ENCODE measurements around the gene CDKAL1. TPM values are rescaled to one million over a fixed set of nuclear protein-coding genes. Genes with fewer than 3 reads are reported as not detected.

CDKAL1 gene

GRCh38 chr6:21281366-21281765, 747.1 kb downstream of the CDKAL1 start:
- H3K9ac ChIP-seq (ENCODE audit: low read depth, low read length, poor library complexity), result no peak overlapping the region
- no peak for DNase-seq (ENCODE audit: low spot score)
- no peak overlapping the region for H2BK12ac ChIP-seq (ENCODE audit: low read length)
- no peak overlapping the region for H4K91ac ChIP-seq (ENCODE audit: low read depth, low read length, poor library complexity)
- peaks cover 7 to 10% of the 10 kb centered on the region in 2 donors for H3K4me1 ChIP-seq (ENCODE audit: control insufficient read depth in 2 of 2, insufficient read depth in 1 of 2, low read depth in 1 of 2, low read length in 2 of 2)
- no peak overlapping the region for H3K4me2 ChIP-seq (ENCODE audit: insufficient read depth, low read length, poor library complexity, severe bottlenecking)
- H2AFZ ChIP-seq (ENCODE audit: low read length), result no peak overlapping the region
- no peak overlapping the region for H2BK15ac ChIP-seq (ENCODE audit: low read length)
- peaks cover 1 to 5% of the 10 kb centered on the region in 2 donors for H3K9me3 ChIP-seq (replicated peaks in 1 of 2; ENCODE audit: control insufficient read depth in 2 of 2, insufficient read depth in 1 of 2, low read depth in 1 of 2, low read length in 2 of 2)
- H3K14ac ChIP-seq (ENCODE audit: low read length), result no peak overlapping the region
- H3K79me1 ChIP-seq (ENCODE audit: low read depth, low read length), result no peaks in the 10 kb centered on the region
- no peaks in the 10 kb centered on the region for H3K36me3 ChIP-seq (replicated peaks in 1 of 2; ENCODE audit: control insufficient read depth in 2 of 2, insufficient read depth in 2 of 2, low read length in 2 of 2)
- H3K27ac ChIP-seq (replicated peaks; ENCODE audit: low read length), result no peak overlapping the region
- H3K18ac ChIP-seq (ENCODE audit: low read length), result no peak overlapping the region
- WGBS, 2 donors (ENCODE audit: extremely low coverage in 2 of 2, insufficient read length in 2 of 2, insufficient replicate concordance in 1 of 2), result no CpG with 5 or more reads among the region's 2 CpGs
- H3K4ac ChIP-seq (ENCODE audit: low read length), result no peak overlapping the region
- no peak overlapping the region for H3K4me3 ChIP-seq (ENCODE audit: low read length in 2 of 2)
- no peak overlapping the region for H2AK5ac ChIP-seq (ENCODE audit: low read depth, low read length)
- no peaks in the 10 kb centered on the region for H3K27me3 ChIP-seq (ENCODE audit: control insufficient read depth in 3 of 3, insufficient read depth in 3 of 3, low read depth in 1 of 3, low read length in 3 of 3)
- no peak overlapping the region for H4K8ac ChIP-seq (ENCODE audit: low read depth, low read length)
- no peak overlapping the region for H3K23ac ChIP-seq (ENCODE audit: low read depth, low read length, poor library complexity)
- H2BK120ac ChIP-seq (ENCODE audit: low read depth, low read length), result no peak overlapping the region
- no peak overlapping the region for H2BK5ac ChIP-seq (ENCODE audit: low read length)

Small RNAs within 50 kb of the gene (small RNA-seq; reads per million reads assigned to genes)
- not detected for gene RF00019 (ENCODE audit: insufficient read depth)
- not detected for gene RNU6-150P (ENCODE audit: insufficient read depth)

Data from neuronal stem cell (in vitro differentiated cells).